GM12878 (cell line): ENCODE measurements around the gene SHOC2. TPM values are rescaled to one million over a fixed set of nuclear protein-coding genes. Genes with fewer than 3 reads are reported as not detected.

Experiments
- ATAC-seq: fragments of 200-7000 bp; cut with Tn5 transposase; 3 replicates; pipeline ENCODE4 v1.9.1; 2020; ENCODE audit warnings: mild to moderate bottlenecking, moderate library complexity
- BruUV-seq: library from RNA; stranded (reverse); fragments of 400-500 nt; replicated peaks from 2 replicates; lab custom pipeline; 2021; lab: Mats Ljungman, UMichigan
- CTCF ChIA-PET: fragments of 300-600 bp; sonication (Branson Sonifier 250); formaldehyde crosslinking; extraction: SDS; loops from one replicate; lab custom pipeline; 2021; ENCODE audit warnings: inconsistent platforms; lab: Yijun Ruan, JAX
- POLR2A ChIA-PET: fragments of 350-600 bp; formaldehyde crosslinking; extraction: SDS; loops from one replicate; lab custom pipeline; 2021; ENCODE audit warnings: inconsistent platforms; lab: Charles Lee
- RAD21 ChIA-PET: fragments of 300-600 bp; sonication (Branson Sonifier 250); formaldehyde crosslinking; loops from one replicate; lab custom pipeline; 2023; ENCODE audit warnings: antibody characterized with exemption; ENCODE audit not compliant: unreplicated experiment; lab: Charles Lee
- SMC1A ChIA-PET: fragments of 300-600 bp; sonication (Branson Sonifier 250); formaldehyde crosslinking; loops from one replicate; lab custom pipeline; 2023; ENCODE audit not compliant: unreplicated experiment, uncharacterized antibody; lab: Charles Lee
- DNase-seq: peaks from one replicate; pipeline ENCODE4 v3.0.0-alpha.2; 2011; ENCODE audit warnings: low read depth, low spot score
- FAIRE-seq: peaks from 3 replicates; lab custom pipeline; 2011; peaks lifted over from hg19 to GRCh38; lab: Jason Lieb, UNC
- H2AFZ ChIP-seq: 2 replicates; pipeline ENCODE4 v1.6.0; 2011; ENCODE audit warnings: low read depth, low read length, control low read depth; ENCODE audit not compliant: control insufficient read depth
- H3K27ac ChIP-seq: 2 replicates; pipeline ENCODE4 v1.5.1; 2011; ENCODE audit warnings: control low read depth; ENCODE audit not compliant: control insufficient read depth, insufficient read depth
- H3K27me3 ChIP-seq, 2 experiments: replicated peaks in 1 of 2; 2 replicates each; pipeline versions ENCODE4 v1.6.0 to v1.6.1; 2011; ENCODE audit warnings: low read length in 1 of 2; ENCODE audit not compliant: control insufficient read depth in 2 of 2, insufficient read depth in 2 of 2
- H3K36me3 ChIP-seq, 2 experiments: 2 replicates each; pipeline ENCODE4 v1.5.1; 2011; ENCODE audit warnings: low read length in 1 of 2; ENCODE audit not compliant: control insufficient read depth in 2 of 2, insufficient read depth in 2 of 2
- H3K4me1 ChIP-seq: 2 replicates; pipeline ENCODE4 v1.6.1; 2011; ENCODE audit warnings: mild to moderate bottlenecking, low read length, moderate library complexity, mixed read lengths; ENCODE audit not compliant: control insufficient read depth, insufficient read depth
- H3K4me2 ChIP-seq: 2 replicates; pipeline ENCODE4 v1.6.0; 2011; ENCODE audit warnings: control low read depth; ENCODE audit not compliant: control insufficient read depth, insufficient read depth
- H3K4me3 ChIP-seq: fragments of 200-600 bp; sonication (generic); 2 replicates; pipeline ENCODE4 v1.5.1; 2016
- H3K79me2 ChIP-seq: 2 replicates; pipeline ENCODE4 v1.6.0; 2011; ENCODE audit warnings: low read length; ENCODE audit not compliant: control insufficient read depth, insufficient read depth
- H3K9ac ChIP-seq: 2 replicates; pipeline ENCODE4 v1.8.0; 2011; ENCODE audit warnings: low read length, control low read depth, mixed read lengths; ENCODE audit not compliant: control insufficient read depth, insufficient read depth
- H3K9me3 ChIP-seq: replicated peaks from 3 replicates; pipeline ENCODE4 v1.5.1; 2011; ENCODE audit warnings: mild to moderate bottlenecking, low read length; ENCODE audit not compliant: control insufficient read depth, insufficient read depth
- H4K20me1 ChIP-seq: 2 replicates; pipeline ENCODE4 v1.6.0; 2011; ENCODE audit not compliant: control insufficient read depth, insufficient read depth
- BHLHE40 ChIP-seq, 2 experiments: fragments of 450-650 bp in 1 of 2; IDR thresholded peaks; 2 replicates each; pipeline ENCODE4 v1.6.1; 2011 to 2017; ENCODE audit warnings: low read depth in 2 of 2, borderline replicate concordance in 1 of 2, improper control_type of control experiment in 1 of 2, low read length in 1 of 2, mild to moderate bottlenecking in 1 of 2
- EED ChIP-seq: sonication (generic); IDR thresholded peaks from 2 replicates; pipeline ENCODE4 v1.6.1; 2016; ENCODE audit warnings: antibody characterized with exemption, low read depth
- IRF4 ChIP-seq: IDR thresholded peaks from 2 replicates; pipeline ENCODE4 v1.6.1; 2011; ENCODE audit warnings: low read depth, low read length
- MEF2B ChIP-seq: fragments of 450-650 bp; IDR thresholded peaks from 2 replicates; pipeline ENCODE4 v1.6.1; 2018; ENCODE audit warnings: mild to moderate bottlenecking, moderate library complexity; ENCODE audit not compliant: partially characterized antibody, poor library complexity, severe bottlenecking
- PML ChIP-seq: IDR thresholded peaks from 2 replicates; pipeline ENCODE4 v1.6.1; 2012; ENCODE audit warnings: low read length, inconsistent platforms
- RELB ChIP-seq: fragments of 450-650 bp; IDR thresholded peaks from 2 replicates; pipeline ENCODE4 v1.6.1; 2017; ENCODE audit warnings: low read depth, mild to moderate bottlenecking, moderate library complexity
- TCF7 ChIP-seq: IDR thresholded peaks from 2 replicates; pipeline ENCODE4 v1.6.1; 2014; ENCODE audit warnings: antibody characterized with exemption, borderline replicate concordance
- ZNF24 ChIP-seq: fragments of 450-650 bp; IDR thresholded peaks from 2 replicates; pipeline ENCODE4 v1.6.1; 2017; ENCODE audit warnings: antibody characterized with exemption, mild to moderate bottlenecking
- ZZZ3 ChIP-seq: IDR thresholded peaks from 2 replicates; pipeline ENCODE4 v1.6.1; 2011; ENCODE audit warnings: low read depth; ENCODE audit not compliant: control insufficient read depth, insufficient read length
- in situ Hi-C: fragments of 300-500 bp; cut with MboI; formaldehyde crosslinking; loops from 9 replicates; pipeline ENCODE4 v1.14.3; 2018; ENCODE audit warnings: mixed read lengths
- intact Hi-C: fragments of 100-400 bp; cut with micrococcal nuclease; formaldehyde crosslinking; loops from one replicate; pipeline ENCODE4 v1.14.2; 2022; ENCODE audit not compliant: unreplicated experiment
- polyA plus RNA-seq, 11 experiments: library from polyadenylated mRNA; depleted of rRNA in 4 of 11; unstranded in 6 of 11; stranded (reverse) in 5 of 11; fragments of >200 nt; fragmentation: Nextera tagmentation in 4 of 11; fragmentation: Illumina TruSeq in 1 of 11; extraction: Ambion mirVana in 4 of 11; extraction: Trizol in 1 of 11; gene quantifications; 1 replicate in 1 of 11; 2 replicates in 10 of 11; pipeline versions ENCODE4 v1.2.1 to v1.2.3, GENCODE V29; 2011 to 2016; ENCODE audit warnings: inconsistent platforms in 2 of 11, missing spikeins in 2 of 11, low read depth in 1 of 11
- total RNA-seq, 4 experiments: library from RNA; depleted of rRNA in 3 of 4; stranded (reverse); fragments of >200 nt in 3 of 4; fragmentation: Illumina TruSeq in 1 of 4; extraction: Trizol in 1 of 4; gene quantifications; 2 replicates each; pipeline versions ENCODE4 v1.2.1 to v1.2.3, GENCODE V29; 2013 to 2021
- TF ChIP-seq, protein P1 (sequence below): fragments of 450-650 bp; conservative IDR thresholded peaks from 2 replicates; pipeline ENCODE4 v1.6.1; 2017; ENCODE audit warnings: mild to moderate bottlenecking, moderate library complexity
- TF ChIP-seq, protein P2 (sequence below): fragments of 450-650 bp; formaldehyde crosslinking; IDR thresholded peaks from 2 replicates; pipeline ENCODE4 v1.4.0; 2022; ENCODE audit warnings: mild to moderate bottlenecking, moderate library complexity

SHOC2 gene
- total and polyA plus RNA-seq, 10 of the 15 experiments (the other 5 are each of a cell fraction or from before 2014, with no cell fraction given) = 24.8 to 65.3 (median 42.6) TPM

- Histone ChIP-seq H4K20me1 (no peaks in the 10 kb centered on the region), H3K4me1 (no peaks in the 10 kb centered on the region), H3K27ac (no peak overlapping the region), H3K9ac (no peak overlapping the region), H3K4me3 (no peak overlapping the region), H3K4me2 (no peak overlapping the region), H3K9me3 (peaks cover 9% of the 10 kb centered on the region; the same call in 2 of the 3 replicates), H3K36me3 (peaks cover 0 to 4% of the 10 kb centered on the region in 2 experiments; a peak in 1 of 4 replicates), H3K79me2 (no peaks in the 10 kb centered on the region), H2AFZ (no peak overlapping the region), H3K27me3 (no peaks in the 10 kb centered on the region)
- ChIA-PET SMC1A (no interaction called here), RAD21 (no interaction called here), POLR2A (no interaction called here), CTCF (no interaction called here)
- no peak for FAIRE-seq
- no peak for TF ChIP-seq PML
- TF ChIP-seq TCF7 = no peak
- TF ChIP-seq IRF4 = no peak
- TF ChIP-seq ZNF24 = no peak
- TF ChIP-seq EED = no peak
- TF ChIP-seq ZZZ3 = no peak
- TF ChIP-seq, protein P1, sequence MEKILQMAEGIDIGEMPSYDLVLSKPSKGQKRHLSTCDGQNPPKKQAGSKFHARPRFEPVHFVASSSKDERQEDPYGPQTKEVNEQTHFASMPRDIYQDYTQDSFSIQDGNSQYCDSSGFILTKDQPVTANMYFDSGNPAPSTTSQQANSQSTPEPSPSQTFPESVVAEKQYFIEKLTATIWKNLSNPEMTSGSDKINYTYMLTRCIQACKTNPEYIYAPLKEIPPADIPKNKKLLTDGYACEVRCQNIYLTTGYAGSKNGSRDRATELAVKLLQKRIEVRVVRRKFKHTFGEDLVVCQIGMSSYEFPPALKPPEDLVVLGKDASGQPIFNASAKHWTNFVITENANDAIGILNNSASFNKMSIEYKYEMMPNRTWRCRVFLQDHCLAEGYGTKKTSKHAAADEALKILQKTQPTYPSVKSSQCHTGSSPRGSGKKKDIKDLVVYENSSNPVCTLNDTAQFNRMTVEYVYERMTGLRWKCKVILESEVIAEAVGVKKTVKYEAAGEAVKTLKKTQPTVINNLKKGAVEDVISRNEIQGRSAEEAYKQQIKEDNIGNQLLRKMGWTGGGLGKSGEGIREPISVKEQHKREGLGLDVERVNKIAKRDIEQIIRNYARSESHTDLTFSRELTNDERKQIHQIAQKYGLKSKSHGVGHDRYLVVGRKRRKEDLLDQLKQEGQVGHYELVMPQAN = no peak
- TF ChIP-seq, protein P2, sequence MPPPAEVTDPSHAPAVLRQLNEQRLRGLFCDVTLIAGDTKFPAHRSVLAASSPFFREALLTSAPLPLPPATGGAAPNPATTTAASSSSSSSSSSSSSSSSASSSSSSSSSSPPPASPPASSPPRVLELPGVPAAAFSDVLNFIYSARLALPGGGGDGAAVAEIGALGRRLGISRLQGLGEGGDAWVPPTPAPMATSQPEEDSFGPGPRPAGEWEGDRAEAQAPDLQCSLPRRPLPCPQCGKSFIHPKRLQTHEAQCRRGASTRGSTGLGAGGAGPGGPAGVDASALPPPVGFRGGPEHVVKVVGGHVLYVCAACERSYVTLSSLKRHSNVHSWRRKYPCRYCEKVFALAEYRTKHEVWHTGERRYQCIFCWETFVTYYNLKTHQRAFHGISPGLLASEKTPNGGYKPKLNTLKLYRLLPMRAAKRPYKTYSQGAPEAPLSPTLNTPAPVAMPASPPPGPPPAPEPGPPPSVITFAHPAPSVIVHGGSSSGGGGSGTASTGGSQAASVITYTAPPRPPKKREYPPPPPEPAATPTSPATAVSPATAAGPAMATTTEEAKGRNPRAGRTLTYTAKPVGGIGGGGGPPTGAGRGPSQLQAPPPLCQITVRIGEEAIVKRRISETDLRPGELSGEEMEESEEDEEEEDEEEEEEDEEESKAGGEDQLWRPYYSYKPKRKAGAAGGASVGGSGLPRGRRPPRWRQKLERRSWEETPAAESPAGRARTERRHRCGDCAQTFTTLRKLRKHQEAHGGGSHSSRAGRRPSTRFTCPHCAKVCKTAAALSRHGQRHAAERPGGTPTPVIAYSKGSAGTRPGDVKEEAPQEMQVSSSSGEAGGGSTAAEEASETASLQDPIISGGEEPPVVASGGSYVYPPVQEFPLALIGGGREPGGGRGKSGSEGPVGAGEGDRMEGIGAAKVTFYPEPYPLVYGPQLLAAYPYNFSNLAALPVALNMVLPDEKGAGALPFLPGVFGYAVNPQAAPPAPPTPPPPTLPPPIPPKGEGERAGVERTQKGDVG (CRISPR knock-in tag) = no peak
- TF ChIP-seq MEF2B = no peak
- no peak for TF ChIP-seq BHLHE40 (IDR thresholded peaks at IDR 0.05; ENCODE audit: borderline replicate concordance in 1 of 2, low read depth in 2 of 2, low read length in 1 of 2)
- TF ChIP-seq RELB = no peak
- BruUV-seq = no TSS peak
- no peak for ATAC-seq
- in situ Hi-C loops = no loop called here
- DNase-seq = no peak
- intact Hi-C loops = no loop called here
Observed at GRCh38 chr10:111035542-111035941, 116.1 kb downstream of the SHOC2 start.
